Upper lobe of left lung (tissue), 4 donors: Measurements from ENCODE around the gene MTMR6.

Experiments used
- CTCF ChIP-seq, 6 experiments: fragments of 450-650 bp in 4 of 6; fragments of 200-600 bp in 2 of 6; sonication (generic) in 2 of 6; IDR thresholded peaks; one replicate each; pipeline ENCODE4 v1.5.1; 2016 to 2019; ENCODE audit warnings: antibody characterized with exemption in 6 of 6
- POLR2A ChIP-seq, 4 donors: fragments of 450-650 bp; IDR thresholded peaks; one replicate each; pipeline ENCODE4 v1.5.1; 2016 to 2017; ENCODE audit warnings: antibody characterized with exemption in 4 of 4, mild to moderate bottlenecking in 2 of 4
- POLR2AphosphoS5 ChIP-seq, 2 donors: sonication (generic); formaldehyde crosslinking; IDR thresholded peaks; one replicate each; pipeline ENCODE4 v1.5.1; 2017; ENCODE audit warnings: antibody characterized with exemption in 2 of 2

- TF ChIP-seq CTCF (IDR thresholded peaks at IDR 0.05) = no peak
- TF ChIP-seq POLR2A (IDR thresholded peaks at IDR 0.05) = no peak
- no peak for TF ChIP-seq POLR2AphosphoS5 (IDR thresholded peaks at IDR 0.05)
Measured at GRCh38 chr13:25300861-25301346, 13.6 kb upstream of the MTMR6 start.
